Tibial nerve (tissue), 4 donors: ENCODE data around the gene F2R.

Source experiments
- CTCF ChIP-seq, 5 experiments: fragments of 200-600 bp in 3 of 5; fragments of 450-650 bp in 2 of 5; sonication (generic) in 3 of 5; IDR thresholded peaks; one replicate each; pipeline ENCODE4 v1.5.1; 2016 to 2019; ENCODE audit warnings: antibody characterized with exemption in 5 of 5, mild to moderate bottlenecking in 3 of 5, moderate library complexity in 2 of 5
- EP300 ChIP-seq, 2 donors: sonication (generic); formaldehyde crosslinking; IDR thresholded peaks; one replicate each; pipeline ENCODE4 v1.6.1; 2017; ENCODE audit warnings: antibody characterized with exemption in 2 of 2, mild to moderate bottlenecking in 1 of 2

- TF ChIP-seq CTCF (IDR thresholded peaks at IDR 0.05) (no peak), EP300 (IDR thresholded peaks at IDR 0.05) (no peak)
Observed at GRCh38 chr5:76677849-76678472, 38.0 kb upstream of the F2R start.
